Natural killer cell (primary cell): Measurements from ENCODE around the gene SMC6. TPM values are rescaled to one million over a fixed set of nuclear protein-coding genes. Genes with fewer than 3 reads are reported as not detected.

Experiments used
- ATAC-seq, 3 donors: fragments of 150-1000 bp in 2 of 3; fragments of 200-7000 bp in 1 of 3; cut with Tn5 transposase; 1 replicate in 1 of 3; 2 replicates in 2 of 3; pipeline ENCODE4 v1.10.0; 2021; ENCODE audit warnings: mild to moderate bottlenecking in 2 of 3, moderate library complexity in 2 of 3
- DNase-seq, 2 donors: peaks; one replicate each; pipeline versions ENCODE4 v3.0.0 to v3.0.0-alpha.2; 2013 to 2021; ENCODE audit warnings: mixed read lengths in 1 of 2
- H3K27ac ChIP-seq: one replicate; pipeline ENCODE4 v1.5.1; 2013; ENCODE audit warnings: mild to moderate bottlenecking, low read length
- H3K27me3 ChIP-seq: one replicate; pipeline ENCODE4 v1.6.1; 2013; ENCODE audit warnings: low read length; ENCODE audit not compliant: control insufficient read depth, insufficient read depth
- H3K36me3 ChIP-seq: one replicate; pipeline ENCODE4 v1.6.1; 2013; ENCODE audit warnings: low read length; ENCODE audit not compliant: control insufficient read depth, insufficient read depth
- H3K4me1 ChIP-seq: one replicate; pipeline ENCODE4 v1.6.1; 2013; ENCODE audit warnings: low read length; ENCODE audit not compliant: control insufficient read depth, insufficient read depth
- H3K4me3 ChIP-seq: one replicate; pipeline ENCODE4 v1.5.1; 2013; ENCODE audit warnings: low read length
- H3K9me3 ChIP-seq: one replicate; pipeline ENCODE4 v1.6.1; 2013; ENCODE audit warnings: low read length; ENCODE audit not compliant: control insufficient read depth, insufficient read depth
- H3K27ac Mint-ChIP-seq, 2 donors: one replicate each; pipeline ENCODE4 v1.8.0; 2022; ENCODE audit warnings: mild to moderate bottlenecking in 2 of 2, mixed read lengths in 2 of 2, moderate library complexity in 1 of 2
- H3K27me3 Mint-ChIP-seq, 2 donors: one replicate each; pipeline ENCODE4 v1.8.0; 2022; ENCODE audit warnings: low read depth in 2 of 2, mixed read lengths in 2 of 2
- H3K36me3 Mint-ChIP-seq: one replicate; pipeline ENCODE4 v1.8.0; 2022; ENCODE audit warnings: mixed read lengths
- H3K4me1 Mint-ChIP-seq, 2 donors: one replicate each; pipeline ENCODE4 v1.8.0; 2022; ENCODE audit warnings: mixed read lengths in 2 of 2
- H3K4me3 Mint-ChIP-seq: one replicate; pipeline ENCODE4 v1.8.0; 2022; ENCODE audit warnings: mild to moderate bottlenecking, moderate library complexity, mixed read lengths
- H3K9me3 Mint-ChIP-seq, 2 donors: one replicate each; pipeline ENCODE4 v1.8.0; 2022; ENCODE audit warnings: mixed read lengths in 2 of 2
- WGBS: methylation state at CpG from one replicate; pipeline ENCODE4 v1.1.7; 2013; ENCODE audit warnings: missing lambda C conversion rate; ENCODE audit not compliant: insufficient coverage; 5-methylcytosine and 5-hydroxymethylcytosine counted together
- intact Hi-C: fragments of 100-400 bp; cut with micrococcal nuclease; formaldehyde crosslinking; loops from one replicate; pipeline ENCODE4 v1.14.2; 2022
- total RNA-seq, 4 donors: library from RNA; stranded (reverse); fragments of 120-200 nt in 1 of 4; gene quantifications; one replicate each; pipeline versions ENCODE4 v1.2.3 to v1.2.4, GENCODE V29; 2013 to 2022
- TF ChIP-seq, protein P1 (sequence below): fragments of 200-600 bp; IDR thresholded peaks from one replicate; pipeline ENCODE4 v1.8.0; 2022; ENCODE audit warnings: antibody characterized with exemption

The SMC6 gene
- total RNA-seq, 3 donors from 2014 or later (not counting 1 experiment from before 2014, with no cell fraction given): 14.0 to 22.3 (median 20.6) TPM

DNA sequence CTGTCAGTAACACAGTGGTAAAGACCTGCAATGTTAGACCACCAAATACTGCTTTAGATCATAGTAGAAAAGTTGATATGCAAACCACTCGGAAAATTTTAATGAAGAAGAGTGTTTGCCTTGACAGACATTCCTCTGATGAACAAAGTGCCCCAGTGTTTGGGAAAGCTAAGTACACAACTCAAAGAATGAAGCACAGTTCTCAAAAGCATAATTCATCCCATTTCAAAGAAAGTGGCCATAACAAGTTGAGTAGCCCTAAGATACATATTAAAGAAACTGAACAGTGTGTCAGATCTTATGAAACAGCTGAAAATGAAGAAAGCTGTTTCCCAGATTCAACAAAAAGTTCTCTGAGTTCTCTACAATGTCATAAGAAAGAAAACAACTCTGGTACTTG is 27.9 kb upstream of the SMC6 start:
- H3K36me3 Mint-ChIP-seq: peaks cover 2% of the 10 kb centered on the region
- WGBS: 87% methylated on average over 1 of the region's 1 CpG
- no peak for DNase-seq
- H3K4me1 Mint-ChIP-seq: no peaks in the 10 kb centered on the region
- no peak for ATAC-seq
- H3K27me3 ChIP-seq: no peaks in the 10 kb centered on the region
- H3K4me1 ChIP-seq: no peaks in the 10 kb centered on the region
- intact Hi-C loops: no loop called here
- no peak overlapping the region for H3K4me3 ChIP-seq
- H3K27ac ChIP-seq: no peak overlapping the region
- H3K27me3 Mint-ChIP-seq: no peaks in the 10 kb centered on the region
- no peak overlapping the region for H3K27ac Mint-ChIP-seq
- TF ChIP-seq, protein P1, sequence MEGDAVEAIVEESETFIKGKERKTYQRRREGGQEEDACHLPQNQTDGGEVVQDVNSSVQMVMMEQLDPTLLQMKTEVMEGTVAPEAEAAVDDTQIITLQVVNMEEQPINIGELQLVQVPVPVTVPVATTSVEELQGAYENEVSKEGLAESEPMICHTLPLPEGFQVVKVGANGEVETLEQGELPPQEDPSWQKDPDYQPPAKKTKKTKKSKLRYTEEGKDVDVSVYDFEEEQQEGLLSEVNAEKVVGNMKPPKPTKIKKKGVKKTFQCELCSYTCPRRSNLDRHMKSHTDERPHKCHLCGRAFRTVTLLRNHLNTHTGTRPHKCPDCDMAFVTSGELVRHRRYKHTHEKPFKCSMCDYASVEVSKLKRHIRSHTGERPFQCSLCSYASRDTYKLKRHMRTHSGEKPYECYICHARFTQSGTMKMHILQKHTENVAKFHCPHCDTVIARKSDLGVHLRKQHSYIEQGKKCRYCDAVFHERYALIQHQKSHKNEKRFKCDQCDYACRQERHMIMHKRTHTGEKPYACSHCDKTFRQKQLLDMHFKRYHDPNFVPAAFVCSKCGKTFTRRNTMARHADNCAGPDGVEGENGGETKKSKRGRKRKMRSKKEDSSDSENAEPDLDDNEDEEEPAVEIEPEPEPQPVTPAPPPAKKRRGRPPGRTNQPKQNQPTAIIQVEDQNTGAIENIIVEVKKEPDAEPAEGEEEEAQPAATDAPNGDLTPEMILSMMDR: no peak
- no peaks in the 10 kb centered on the region for H3K9me3 ChIP-seq
- H3K9me3 Mint-ChIP-seq: no peaks in the 10 kb centered on the region
- H3K4me3 Mint-ChIP-seq: no peak overlapping the region
- peaks cover 9% of the 10 kb centered on the region for H3K36me3 ChIP-seq

DNA sequence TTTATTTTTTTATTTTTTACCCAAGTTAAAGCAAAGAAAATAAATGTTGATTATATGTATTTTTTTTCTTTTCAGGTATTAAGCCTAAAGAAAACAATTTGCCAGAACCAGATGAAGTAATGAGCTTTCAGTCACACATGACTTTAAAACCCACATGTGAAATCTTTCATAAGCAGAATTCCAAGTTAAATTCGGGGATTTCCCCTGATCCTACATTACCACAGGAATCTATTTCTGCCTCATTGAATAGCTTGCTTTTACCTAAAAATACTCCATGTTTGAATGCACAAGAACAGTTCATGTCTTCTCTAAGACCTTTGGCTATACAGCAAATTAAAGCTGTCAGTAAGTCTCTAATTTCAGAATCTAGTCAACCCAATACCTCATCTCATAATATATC is 26.9 kb upstream of the SMC6 start:
- H3K4me1 ChIP-seq: no peaks in the 10 kb centered on the region
- Mint-ChIP-seq H3K4me1 (no peaks in the 10 kb centered on the region), H3K36me3 (peaks cover 6% of the 10 kb centered on the region), H3K27me3 (no peaks in the 10 kb centered on the region), H3K9me3 (no peaks in the 10 kb centered on the region), H3K27ac (no peak overlapping the region), H3K4me3 (no peak overlapping the region)
- DNase-seq: no peak
- intact Hi-C loops: no loop called here
- ATAC-seq: no peak
- no peak overlapping the region for H3K4me3 ChIP-seq
- WGBS: 97% methylated on average over 1 of the region's 1 CpG
- no peaks in the 10 kb centered on the region for H3K9me3 ChIP-seq
- TF ChIP-seq, protein P1: no peak
- H3K27me3 ChIP-seq: no peaks in the 10 kb centered on the region
- peaks cover 9% of the 10 kb centered on the region for H3K36me3 ChIP-seq
- H3K27ac ChIP-seq: no peak overlapping the region

DNA sequence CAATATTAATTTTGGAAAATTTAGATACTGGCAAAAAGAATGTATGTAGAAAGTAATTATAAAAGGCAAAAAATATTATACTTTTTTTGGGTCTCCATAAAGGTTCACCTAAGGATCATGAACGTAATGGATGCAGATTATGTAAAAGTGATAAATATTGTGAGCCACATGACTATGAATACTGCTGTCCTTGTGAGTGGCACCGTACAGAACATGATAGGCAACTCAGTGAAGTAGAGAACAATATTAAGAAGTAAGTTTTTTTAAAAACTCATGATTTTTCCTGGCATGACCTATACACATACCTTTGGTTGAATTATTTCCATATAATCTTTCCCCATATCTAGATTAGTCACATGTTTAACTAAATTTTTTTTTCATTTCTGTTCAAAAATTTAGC is 18.9 kb upstream of the SMC6 start:
- DNase-seq (no peak), ATAC-seq (no peak)
- H3K36me3 ChIP-seq: peaks cover 4% of the 10 kb centered on the region
- Mint-ChIP-seq H3K4me1 (no peaks in the 10 kb centered on the region), H3K27me3 (no peaks in the 10 kb centered on the region), H3K9me3 (no peaks in the 10 kb centered on the region), H3K36me3 (peaks cover 15% of the 10 kb centered on the region), H3K27ac (no peak overlapping the region), H3K4me3 (no peak overlapping the region)
- no peaks in the 10 kb centered on the region for H3K4me1 ChIP-seq
- H3K4me3 ChIP-seq: no peak overlapping the region
- intact Hi-C loops: no loop called here
- no peaks in the 10 kb centered on the region for H3K27me3 ChIP-seq
- TF ChIP-seq, protein P1: no peak
- 100% methylated on average over 2 of the region's 2 CpGs for WGBS
- H3K9me3 ChIP-seq: no peaks in the 10 kb centered on the region
- H3K27ac ChIP-seq: no peak overlapping the region

DNA sequence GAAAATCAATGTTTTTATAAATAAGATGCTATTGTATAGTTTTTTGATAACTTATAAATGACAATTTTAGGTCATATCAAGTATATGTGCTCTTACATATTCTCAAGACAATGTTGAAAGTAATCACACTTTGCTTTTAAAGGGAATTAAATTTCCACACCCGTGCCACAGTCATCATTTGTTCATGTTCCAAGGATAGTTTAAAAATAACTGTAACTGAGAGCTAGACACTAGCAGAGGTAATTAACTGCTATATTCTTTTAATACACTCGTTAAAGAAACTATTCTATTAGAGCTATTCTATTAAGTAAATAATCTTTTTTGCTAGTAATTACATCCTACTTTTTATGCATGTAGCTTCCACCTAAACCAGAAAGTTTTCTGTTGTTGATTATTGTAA is 18.3 kb upstream of the SMC6 start:
- no peaks in the 10 kb centered on the region for H3K4me1 ChIP-seq
- intact Hi-C loops: no loop called here
- H3K27me3 Mint-ChIP-seq: no peaks in the 10 kb centered on the region
- TF ChIP-seq, protein P1: no peak
- H3K27me3 ChIP-seq: no peaks in the 10 kb centered on the region
- DNase-seq (no peak), ATAC-seq (no peak)
- no CpG with 5 or more reads among the region's 2 CpGs for WGBS
- H3K36me3 ChIP-seq: peaks cover 4% of the 10 kb centered on the region
- no peaks in the 10 kb centered on the region for H3K9me3 Mint-ChIP-seq
- no peaks in the 10 kb centered on the region for H3K9me3 ChIP-seq
- H3K4me3 ChIP-seq: no peak overlapping the region
- H3K27ac ChIP-seq: no peak overlapping the region
- no peak overlapping the region for H3K27ac Mint-ChIP-seq
- H3K4me1 Mint-ChIP-seq: no peaks in the 10 kb centered on the region
- no peak overlapping the region for H3K4me3 Mint-ChIP-seq
- peaks cover 15% of the 10 kb centered on the region for H3K36me3 Mint-ChIP-seq
